ENCODE measurements around the gene LAMA5.

The LAMA5 gene

GRCh38 chr20:62314711-62315302 lies 52.3 kb downstream of the LAMA5 start:
- no peak for DNase-seq

- no peak for DNase-seq
Measured at GRCh38 chr20:62314339-62314638, 52.8 kb downstream of the LAMA5 start.

- DNase-seq: no peak
Measured at GRCh38 chr20:62313460-62314338, 53.4 kb downstream of the LAMA5 start.

- DNase-seq: no peak
Measured at GRCh38 chr20:62313021-62313420, 54.1 kb downstream of the LAMA5 start.

GRCh38 chr20:62312662-62312977 lies 54.5 kb downstream of the LAMA5 start:
- DNase-seq: no peak

- DNase-seq: no peak
Measured at GRCh38 chr20:62311832-62312661, 55.1 kb downstream of the LAMA5 start.

GRCh38 chr20:62311150-62311549 lies 56.0 kb downstream of the LAMA5 start:
- no peak for DNase-seq

GRCh38 chr20:62310757-62311121 lies 56.4 kb downstream of the LAMA5 start:
- no peak for DNase-seq

- DNase-seq: no peak
Measured at GRCh38 chr20:62309947-62310756, 57.0 kb downstream of the LAMA5 start.

GRCh38 chr20:62309198-62309944 lies 57.7 kb downstream of the LAMA5 start:
- DNase-seq: no peak

- no peak for DNase-seq
Measured at GRCh38 chr20:62308102-62308822, 58.9 kb downstream of the LAMA5 start.

GRCh38 chr20:62307226-62308101 lies 59.6 kb downstream of the LAMA5 start:
- DNase-seq: no peak

GRCh38 chr20:62306414-62307187 lies 60.5 kb downstream of the LAMA5 start:
- DNase-seq: no peak

GRCh38 chr20:62305765-62306413 lies 61.2 kb downstream of the LAMA5 start:
- no peak for DNase-seq

GRCh38 chr20:62305149-62305764 lies 61.9 kb downstream of the LAMA5 start:
- DNase-seq: no peak

GRCh38 chr20:62304331-62305148 lies 62.6 kb downstream of the LAMA5 start:
- no peak for DNase-seq

Data from fibroblast of skin of back (primary cell).